GM10266 (cell line): Measurements from ENCODE around the gene AP3S1.

Source experiments
- DNase-seq: peaks from one replicate; pipeline ENCODE4 v3.0.0; 2012; ENCODE audit errors: extremely low spot score
- TF ChIP-seq, protein P1 (sequence below): IDR thresholded peaks from 2 replicates; pipeline ENCODE4 v1.5.1; 2012; ENCODE audit warnings: mild to moderate bottlenecking, low read depth; ENCODE audit not compliant: control insufficient read depth, insufficient read depth; ENCODE audit errors: missing control alignments

The AP3S1 gene

DNA sequence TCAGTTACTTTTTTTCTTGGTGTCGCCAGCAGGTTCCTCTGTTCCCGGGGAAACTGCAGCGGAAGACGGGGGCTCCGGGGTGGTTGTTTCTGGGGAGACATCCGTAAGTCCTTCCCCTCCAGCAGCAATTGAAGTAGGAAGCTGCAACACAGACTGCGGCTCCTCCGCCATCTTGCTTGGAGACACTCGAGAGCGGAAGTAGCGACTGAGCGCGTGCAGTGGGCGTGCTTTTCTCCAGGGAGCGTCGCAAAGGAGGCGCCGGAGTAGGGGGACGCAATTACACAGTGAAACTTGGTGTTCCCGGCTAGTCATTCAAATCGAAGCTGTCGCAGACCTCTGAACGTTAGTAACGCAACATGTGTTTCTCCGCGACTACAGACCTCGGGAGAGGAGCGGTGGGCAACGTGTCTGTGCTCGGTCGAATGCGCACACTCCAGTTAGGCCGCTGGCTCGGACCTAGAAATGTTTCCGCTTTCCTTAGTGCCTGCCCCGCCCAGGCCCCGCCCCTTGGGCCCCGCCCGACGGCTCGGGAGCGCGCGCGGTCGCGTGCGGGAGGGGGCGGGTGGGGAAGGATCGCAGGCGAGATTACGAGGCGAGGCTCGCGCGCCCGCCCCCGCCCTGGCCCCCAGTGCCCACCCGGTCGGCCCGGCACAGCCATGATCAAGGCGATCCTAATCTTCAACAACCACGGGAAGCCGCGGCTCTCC lies at the start of gene AP3S1, which contains the start of gene ATG12:
Gene AP3S1 (plus strand): TSS at position 554 of the 707 bp plus-strand sequence. CDS start 103 bp downstream, at position 657.
Gene ATG12 (minus strand): TSS at position 184 of the 707 bp plus-strand sequence. CDS start 13 bp downstream, at position 171.
- DNase-seq, result peak; percentile 88
- TF ChIP-seq, protein P1, sequence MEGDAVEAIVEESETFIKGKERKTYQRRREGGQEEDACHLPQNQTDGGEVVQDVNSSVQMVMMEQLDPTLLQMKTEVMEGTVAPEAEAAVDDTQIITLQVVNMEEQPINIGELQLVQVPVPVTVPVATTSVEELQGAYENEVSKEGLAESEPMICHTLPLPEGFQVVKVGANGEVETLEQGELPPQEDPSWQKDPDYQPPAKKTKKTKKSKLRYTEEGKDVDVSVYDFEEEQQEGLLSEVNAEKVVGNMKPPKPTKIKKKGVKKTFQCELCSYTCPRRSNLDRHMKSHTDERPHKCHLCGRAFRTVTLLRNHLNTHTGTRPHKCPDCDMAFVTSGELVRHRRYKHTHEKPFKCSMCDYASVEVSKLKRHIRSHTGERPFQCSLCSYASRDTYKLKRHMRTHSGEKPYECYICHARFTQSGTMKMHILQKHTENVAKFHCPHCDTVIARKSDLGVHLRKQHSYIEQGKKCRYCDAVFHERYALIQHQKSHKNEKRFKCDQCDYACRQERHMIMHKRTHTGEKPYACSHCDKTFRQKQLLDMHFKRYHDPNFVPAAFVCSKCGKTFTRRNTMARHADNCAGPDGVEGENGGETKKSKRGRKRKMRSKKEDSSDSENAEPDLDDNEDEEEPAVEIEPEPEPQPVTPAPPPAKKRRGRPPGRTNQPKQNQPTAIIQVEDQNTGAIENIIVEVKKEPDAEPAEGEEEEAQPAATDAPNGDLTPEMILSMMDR, result no peak

GRCh38 chr5:115795700-115796099 lies 46.0 kb upstream of the AP3S1 start:
- DNase-seq, result no peak
- TF ChIP-seq, protein P1, result no peak

GRCh38 chr5:115796656-115797055 lies 45.1 kb upstream of the AP3S1 start:
- TF ChIP-seq, protein P1, result no peak
- DNase-seq, result no peak

GRCh38 chr5:115798252-115798651 lies 43.5 kb upstream of the AP3S1 start:
- TF ChIP-seq, protein P1, result no peak
- DNase-seq, result no peak

DNA sequence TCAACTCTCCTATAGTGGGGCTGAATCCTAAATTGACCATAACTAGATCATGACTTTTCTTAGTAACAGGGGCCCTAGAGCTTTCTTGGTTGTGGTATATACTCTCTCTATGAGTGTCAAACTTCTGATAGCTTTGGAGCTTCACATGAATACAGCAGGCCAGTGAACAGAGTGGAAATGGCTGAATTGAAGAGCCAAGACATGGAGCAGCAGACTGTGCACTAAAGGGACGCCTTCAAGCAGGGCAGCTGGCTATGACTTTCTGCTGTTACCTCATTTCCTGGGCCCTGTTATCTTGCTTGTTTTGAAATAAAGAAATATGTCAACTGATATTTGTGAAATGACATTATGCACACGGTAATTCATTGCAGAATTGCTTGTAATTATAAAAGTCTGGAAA lies 41.6 kb upstream of the AP3S1 start:
- TF ChIP-seq, protein P1, result no peak
- DNase-seq, result no peak

DNA sequence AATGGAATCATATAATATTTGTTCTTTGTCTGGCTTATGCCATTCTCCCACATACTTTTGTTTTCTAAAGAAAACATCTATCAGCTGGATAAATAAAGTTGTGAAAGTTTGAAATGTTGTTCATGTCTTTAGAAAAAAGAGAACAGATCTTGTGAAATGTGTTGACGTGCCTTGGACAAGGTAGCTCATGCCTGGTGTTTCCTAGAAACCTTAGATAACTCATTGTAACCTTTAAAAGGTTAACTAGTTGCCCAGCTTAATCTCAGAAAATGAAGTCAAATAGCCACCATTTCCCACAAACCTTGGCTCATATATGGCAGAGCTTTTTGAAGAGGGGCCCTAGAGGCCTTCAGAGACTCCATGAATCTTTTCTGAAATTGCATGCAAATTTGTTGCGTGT lies 40.6 kb upstream of the AP3S1 start:
- TF ChIP-seq, protein P1, result no peak
- DNase-seq, result no peak

DNA sequence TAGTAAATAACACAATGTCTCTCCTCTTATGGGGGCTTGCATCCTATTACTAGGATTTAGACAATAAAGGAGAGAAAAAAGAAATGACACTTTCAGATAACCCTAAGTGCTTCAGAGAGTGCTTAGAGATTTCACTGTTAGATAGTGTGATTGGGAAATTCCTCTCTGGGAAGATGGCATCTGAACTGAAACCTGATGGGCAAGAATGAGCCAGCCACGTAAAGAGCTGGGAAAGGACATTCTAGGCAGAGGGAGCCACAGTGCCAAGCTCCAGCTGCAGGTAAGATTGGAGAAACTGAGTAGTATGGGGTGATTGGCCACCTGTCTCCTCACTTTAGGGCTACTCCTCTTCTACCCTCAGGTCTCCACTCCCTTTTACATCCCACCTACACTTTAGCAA lies 39.8 kb upstream of the AP3S1 start:
- TF ChIP-seq, protein P1, result no peak
- no peak for DNase-seq
